Kidney epithelial cell (primary cell): Measurements from ENCODE around the gene UBXN4. TPM values are rescaled to one million over a fixed set of nuclear protein-coding genes. Genes with fewer than 3 reads are reported as not detected.

Experiments used
- DNase-seq: peaks from one replicate; pipeline ENCODE4 v3.0.0-alpha.2; 2010; ENCODE audit warnings: low read depth
- H3K27me3 ChIP-seq: 2 replicates; pipeline ENCODE4 v1.6.0; 2011; ENCODE audit warnings: low read length; ENCODE audit not compliant: control insufficient read depth, insufficient read depth
- H3K36me3 ChIP-seq: 2 replicates; pipeline ENCODE4 v1.5.1; 2011; ENCODE audit warnings: low read length; ENCODE audit not compliant: control insufficient read depth, insufficient read depth
- H3K4me3 ChIP-seq: 2 replicates; pipeline ENCODE4 v1.5.1; 2011; ENCODE audit warnings: low read depth, mild to moderate bottlenecking, control low read depth, low read length
- total RNA-seq: library from RNA; depleted of rRNA; stranded (reverse); fragments of >200 nt; gene quantifications from 2 replicates; pipeline ENCODE4 v1.2.3, GENCODE V29; 2015
- TF ChIP-seq, protein P1 (sequence below): IDR thresholded peaks from 2 replicates; pipeline ENCODE4 v1.5.1; 2011; ENCODE audit warnings: mild to moderate bottlenecking, moderate library complexity, low read length, control low read depth, inconsistent platforms; ENCODE audit not compliant: insufficient read depth, poor library complexity, severe bottlenecking

The UBXN4 gene
- total RNA-seq, 1 donor from 2014 or later = 67.9 TPM

DNA sequence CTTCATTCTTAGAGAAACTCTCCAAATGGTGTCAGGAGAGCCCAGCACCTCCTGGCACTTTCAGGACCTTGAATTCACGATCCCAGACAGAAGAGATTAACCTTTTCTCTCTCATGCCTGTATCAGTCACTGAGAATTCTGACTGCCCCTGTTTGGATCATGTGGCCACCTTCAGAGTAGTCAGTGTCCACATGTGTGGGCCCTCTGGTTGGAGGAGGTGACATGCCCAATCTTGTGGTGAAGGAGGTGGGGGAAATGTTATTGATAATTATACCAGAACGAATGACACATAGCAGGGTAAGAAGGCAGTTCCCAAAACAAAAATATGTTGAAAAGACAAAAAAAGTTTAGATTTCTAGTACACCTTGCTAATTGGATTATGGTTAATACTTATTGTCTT, 31.7 kb downstream of the UBXN4 start:
- no peak overlapping the region for H3K4me3 ChIP-seq
- TF ChIP-seq, protein P1, sequence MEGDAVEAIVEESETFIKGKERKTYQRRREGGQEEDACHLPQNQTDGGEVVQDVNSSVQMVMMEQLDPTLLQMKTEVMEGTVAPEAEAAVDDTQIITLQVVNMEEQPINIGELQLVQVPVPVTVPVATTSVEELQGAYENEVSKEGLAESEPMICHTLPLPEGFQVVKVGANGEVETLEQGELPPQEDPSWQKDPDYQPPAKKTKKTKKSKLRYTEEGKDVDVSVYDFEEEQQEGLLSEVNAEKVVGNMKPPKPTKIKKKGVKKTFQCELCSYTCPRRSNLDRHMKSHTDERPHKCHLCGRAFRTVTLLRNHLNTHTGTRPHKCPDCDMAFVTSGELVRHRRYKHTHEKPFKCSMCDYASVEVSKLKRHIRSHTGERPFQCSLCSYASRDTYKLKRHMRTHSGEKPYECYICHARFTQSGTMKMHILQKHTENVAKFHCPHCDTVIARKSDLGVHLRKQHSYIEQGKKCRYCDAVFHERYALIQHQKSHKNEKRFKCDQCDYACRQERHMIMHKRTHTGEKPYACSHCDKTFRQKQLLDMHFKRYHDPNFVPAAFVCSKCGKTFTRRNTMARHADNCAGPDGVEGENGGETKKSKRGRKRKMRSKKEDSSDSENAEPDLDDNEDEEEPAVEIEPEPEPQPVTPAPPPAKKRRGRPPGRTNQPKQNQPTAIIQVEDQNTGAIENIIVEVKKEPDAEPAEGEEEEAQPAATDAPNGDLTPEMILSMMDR = no peak
- no peaks in the 10 kb centered on the region for H3K27me3 ChIP-seq
- no peak for DNase-seq
- peaks cover 2% of the 10 kb centered on the region for H3K36me3 ChIP-seq

DNA sequence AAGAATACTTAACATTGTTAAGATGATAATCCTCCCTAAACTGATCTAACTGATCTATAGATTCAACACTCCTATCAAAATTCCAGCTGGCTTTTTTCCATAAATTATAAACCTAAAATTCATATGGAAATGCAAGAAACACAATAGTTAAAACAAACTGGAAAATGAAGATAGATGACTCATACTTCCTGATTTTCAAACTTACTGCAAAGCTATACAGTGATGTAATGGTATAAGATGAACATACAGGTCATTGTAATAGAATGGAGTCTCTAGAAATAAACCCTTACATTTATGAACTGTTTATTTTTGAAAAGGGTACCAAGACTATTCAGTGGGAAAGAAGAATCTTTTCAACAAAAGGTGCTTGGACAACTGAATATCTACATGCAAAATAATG, 32.3 kb downstream of the UBXN4 start:
- DNase-seq = no peak
- peaks cover 1% of the 10 kb centered on the region for H3K36me3 ChIP-seq
- TF ChIP-seq, protein P1 = no peak

DNA sequence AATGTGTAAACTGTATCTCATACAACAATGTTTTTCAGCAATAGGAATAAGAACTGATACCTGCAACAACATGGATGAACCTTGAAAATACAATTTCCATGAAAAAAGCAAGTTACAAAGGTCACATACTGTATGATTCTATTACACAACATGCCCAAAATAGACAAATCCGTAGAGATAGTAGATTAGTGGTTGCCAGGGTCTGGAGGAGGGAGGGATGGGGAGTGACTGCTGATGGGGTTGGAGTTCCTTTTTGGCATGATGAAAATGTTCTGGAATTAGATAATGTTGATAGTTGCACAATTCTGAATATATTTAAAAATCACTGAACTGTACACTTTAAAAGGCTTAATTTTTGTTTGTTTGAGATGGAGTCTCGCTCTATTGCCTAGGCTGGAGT, 33.8 kb downstream of the UBXN4 start:
- no peak overlapping the region for H3K4me3 ChIP-seq
- no peak for DNase-seq
- H3K27me3 ChIP-seq = no peaks in the 10 kb centered on the region
- TF ChIP-seq, protein P1 = no peak
- peaks cover 1% of the 10 kb centered on the region for H3K36me3 ChIP-seq

More for the DNA sequence above, 32.3 kb downstream of the UBXN4 start:
- H3K27me3 ChIP-seq = no peaks in the 10 kb centered on the region
- H3K4me3 ChIP-seq = no peak overlapping the region

DNA sequence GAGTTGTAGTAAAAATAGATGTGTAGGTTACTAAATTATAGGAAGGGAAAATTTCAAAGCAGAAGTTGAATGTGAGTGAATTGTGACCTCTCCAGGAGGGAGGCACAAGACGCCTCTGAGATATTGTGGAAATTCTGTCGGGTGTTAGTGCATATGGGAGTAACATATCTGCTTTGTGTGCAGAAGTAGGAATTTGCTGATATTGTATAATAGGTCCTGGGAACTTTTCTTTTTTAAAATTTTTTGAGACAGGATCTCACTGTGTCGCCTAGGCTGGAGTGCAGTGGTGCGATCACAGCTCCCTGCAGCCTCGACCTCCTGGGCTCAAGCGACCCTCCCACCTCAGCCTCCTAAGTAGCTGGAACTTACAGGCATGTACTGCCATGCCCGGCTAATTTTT, 34.7 kb downstream of the UBXN4 start:
- DNase-seq = no peak
- Histone ChIP-seq H3K4me3 (no peak overlapping the region), H3K27me3 (no peaks in the 10 kb centered on the region), H3K36me3 (peaks cover 1% of the 10 kb centered on the region)
- TF ChIP-seq, protein P1 = no peak

DNA sequence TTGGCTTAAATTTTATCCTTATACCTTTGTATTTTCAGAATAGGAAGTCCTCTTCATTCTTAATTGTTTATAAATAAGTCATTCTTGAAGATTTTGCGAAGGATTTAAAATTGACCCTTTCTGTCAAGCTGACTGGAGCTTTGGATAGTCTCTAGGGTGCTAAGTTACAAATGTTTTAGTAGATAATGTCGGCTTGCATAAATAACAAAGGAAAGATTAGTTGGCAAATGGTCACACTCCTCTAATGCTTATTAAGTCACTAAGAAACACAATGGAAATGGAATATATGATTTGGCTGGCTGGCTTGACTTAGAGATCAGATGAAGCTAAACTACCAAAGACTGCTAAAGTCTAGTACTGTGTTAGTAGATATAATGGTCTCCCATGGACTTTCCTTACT, 40.6 kb downstream of the UBXN4 start:
- DNase-seq = no peak
- TF ChIP-seq, protein P1 = no peak
- H3K36me3 ChIP-seq = no peaks in the 10 kb centered on the region
- H3K4me3 ChIP-seq = no peak overlapping the region
- H3K27me3 ChIP-seq = no peaks in the 10 kb centered on the region

DNA sequence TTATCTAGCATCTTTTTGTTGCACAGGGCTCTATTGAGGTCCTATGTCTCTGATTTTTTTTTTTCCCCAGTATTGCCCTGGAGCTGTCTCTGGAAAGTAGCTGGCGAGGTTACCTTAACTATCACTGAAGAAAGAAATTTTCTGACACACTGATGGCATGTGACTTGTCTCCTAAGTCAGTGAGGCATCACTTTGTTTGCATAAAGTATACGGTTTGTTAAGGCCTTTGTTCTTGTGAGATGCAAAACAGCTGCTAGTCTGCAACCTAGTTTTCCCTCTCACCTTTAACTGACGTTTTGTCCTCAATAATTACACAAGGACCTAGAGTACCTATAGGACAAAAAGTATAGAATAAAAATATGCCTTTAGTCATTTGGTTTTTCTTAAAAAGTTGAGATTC, 41.8 kb downstream of the UBXN4 start:
- no peak for DNase-seq
- TF ChIP-seq, protein P1 = no peak

More for the DNA sequence above, 41.8 kb downstream of the UBXN4 start:
- Histone ChIP-seq H3K4me3 (no peak overlapping the region), H3K36me3 (no peaks in the 10 kb centered on the region), H3K27me3 (no peaks in the 10 kb centered on the region)
